ENCODE results near the gene CD163. TPM values are rescaled to one million over a fixed set of nuclear protein-coding genes. Genes with fewer than 3 reads are reported as not detected.

The CD163 gene
- total RNA-seq, 1 experiment from 2014 or later = not detected

DNA sequence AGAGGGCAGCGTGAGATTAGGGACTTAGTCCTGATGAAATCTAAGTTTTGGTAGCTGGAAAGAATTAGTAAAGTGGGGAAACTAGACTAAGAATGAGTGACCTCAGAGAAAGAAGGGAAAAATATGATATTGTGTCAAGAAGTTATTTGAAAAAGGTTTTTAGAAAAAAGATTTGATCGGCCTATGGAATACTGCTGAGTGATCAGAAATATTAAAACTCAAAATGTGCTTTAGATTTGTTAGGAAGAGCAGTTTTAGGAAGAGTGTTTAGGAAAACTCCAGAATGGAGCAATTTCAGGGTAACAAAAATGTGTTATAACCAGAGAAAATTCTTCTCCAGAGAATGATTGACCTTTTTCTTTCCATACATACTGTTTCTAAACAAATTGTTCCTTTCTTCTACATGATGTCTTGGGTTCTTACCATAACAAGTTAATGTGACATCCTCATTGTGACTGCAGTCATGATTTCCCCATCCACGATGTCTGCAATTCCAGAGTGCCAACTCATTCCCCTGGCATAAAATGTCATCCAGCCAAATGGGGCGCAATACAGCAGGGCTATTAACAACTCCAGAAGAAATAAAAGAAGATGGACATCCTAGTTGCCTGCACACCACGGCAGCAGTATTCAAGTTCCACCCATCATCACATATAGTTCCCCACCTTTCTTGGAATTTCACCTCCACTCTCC lies 71.4 kb downstream of the CD163 start:
- Histone ChIP-seq H3K4me2 (no peak overlapping the region), H2AFZ (no peak overlapping the region), H3K27me3 (ENCODE audit: insufficient read depth, low read depth) (no peaks in the 10 kb centered on the region), H3K4me3 (no peak overlapping the region), H4K20me1 (ENCODE audit: insufficient read depth) (no peaks in the 10 kb centered on the region), H3K79me2 (ENCODE audit: low read depth) (no peaks in the 10 kb centered on the region), H3K4me1 (replicated peaks; ENCODE audit: insufficient read depth) (no peaks in the 10 kb centered on the region), H3K9me2 (ENCODE audit: insufficient read depth) (no peaks in the 10 kb centered on the region), H3F3A (ENCODE audit: insufficient read depth, low read depth) (no peaks in the 10 kb centered on the region), H3K9me3 (ENCODE audit: insufficient read depth, low read depth) (peaks cover 3% of the 10 kb centered on the region; the same call in 1 of the 2 replicates), H3K36me3 (ENCODE audit: low read depth) (no peaks in the 10 kb centered on the region), H3K27ac (no peak overlapping the region)
- TF ChIP-seq CTCF (conservative IDR thresholded peaks at IDR 0.05) (no peak), EZH2 (IDR thresholded peaks at IDR 0.05; ENCODE audit: low read depth) (no peak)
- ChIA-PET CTCF (no interaction called here), POLR2A (ENCODE audit: unreplicated experiment) (no interaction called here)
- BruUV-seq (replicated peaks) = TSS peak; percentile 12
- DNase-seq = no peak
- intact Hi-C loops (cut with micrococcal nuclease; ENCODE audit: unreplicated experiment) = no loop called here

Other genes starting within 250 kb of the CD163 start
- not detected in 2 replicates for gene ACSM4, start 199.7 kb downstream of the CD163 start, total RNA-seq (2021)
- 52.3 and 69.3 TPM in 2 replicates for gene CD163L1, start 59.6 kb downstream of the CD163 start, total RNA-seq (2021)
- not detected in 2 replicates for gene APOBEC1, start 162.1 kb upstream of the CD163 start, total RNA-seq (2021)
- gene GDF3, start 192.0 kb upstream of the CD163 start, total RNA-seq (2021) = not detected in 2 replicates
- gene DPPA3, start 207.7 kb upstream of the CD163 start, total RNA-seq (2021) = not detected in 2 replicates
- gene CLEC4C, start 243.6 kb upstream of the CD163 start, total RNA-seq (2021) = not detected in 2 replicates

Data from PC-9 (cell line).